Raji (cell line): ENCODE measurements around the gene HLA-DOA.

Experiments used
- POLR2A ChIP-seq: IDR thresholded peaks from 2 replicates; pipeline ENCODE4 v1.6.1; 2011; ENCODE audit warnings: low read depth, low read length, control low read depth; ENCODE audit not compliant: insufficient read depth

The HLA-DOA gene

GRCh38 chr6:32963866-32964265 is 45.5 kb downstream of the HLA-DOA start:
- TF ChIP-seq POLR2A = no peak

GRCh38 chr6:32962213-32962826 is 47.1 kb downstream of the HLA-DOA start:
- no peak for TF ChIP-seq POLR2A

- no peak for TF ChIP-seq POLR2A
These were observed 48.8 kb downstream of the HLA-DOA start for GRCh38 chr6:32960563-32960962.

GRCh38 chr6:32956176-32956575 is 53.2 kb downstream of the HLA-DOA start:
- TF ChIP-seq POLR2A = no peak

GRCh38 chr6:32954986-32955802 is 54.2 kb downstream of the HLA-DOA start:
- TF ChIP-seq POLR2A = no peak

- no peak for TF ChIP-seq POLR2A
These were observed 55.1 kb downstream of the HLA-DOA start for GRCh38 chr6:32954267-32954666.
